Effector memory CD8-positive, alpha-beta T cell (primary cell): Measurements from ENCODE around the gene C5orf58.

Experiments
- ATAC-seq: fragments of 150-1000 bp; cut with Tn5 transposase; replicated peaks from 2 replicates; pipeline ENCODE4 v1.10.0; 2021; ENCODE audit warnings: mild to moderate bottlenecking, moderate library complexity
- DNase-seq, 3 experiments: peaks; one replicate each; pipeline ENCODE4 v3.0.0; 2021
- H3K27ac Mint-ChIP-seq, 2 donors: one replicate each; pipeline ENCODE4 v1.8.0; 2022; ENCODE audit warnings: mild to moderate bottlenecking in 2 of 2, mixed read lengths in 2 of 2, moderate library complexity in 2 of 2
- H3K27me3 Mint-ChIP-seq, 2 donors: one replicate each; pipeline ENCODE4 v1.8.0; 2022; ENCODE audit warnings: mixed read lengths in 2 of 2
- H3K36me3 Mint-ChIP-seq: one replicate; pipeline ENCODE4 v1.8.0; 2022; ENCODE audit warnings: mild to moderate bottlenecking, moderate library complexity, mixed read lengths; ENCODE audit not compliant: insufficient read depth
- H3K4me1 Mint-ChIP-seq, 2 donors: one replicate each; pipeline ENCODE4 v1.8.0; 2022; ENCODE audit warnings: low read depth in 2 of 2, mixed read lengths in 2 of 2
- H3K4me3 Mint-ChIP-seq, 2 donors: one replicate each; pipeline ENCODE4 v1.8.0; 2022; ENCODE audit warnings: mild to moderate bottlenecking in 2 of 2, mixed read lengths in 2 of 2, moderate library complexity in 2 of 2
- H3K9me3 Mint-ChIP-seq, 2 donors: one replicate each; pipeline ENCODE4 v1.8.0; 2022; ENCODE audit warnings: mixed read lengths in 2 of 2

The C5orf58 gene

GRCh38 chr5:170252109-170252508 is 19.3 kb downstream of the C5orf58 start:
- Mint-ChIP-seq H3K4me1 (peaks cover 27 to 39% of the 10 kb centered on the region in 2 donors), H3K9me3 (no peaks in the 10 kb centered on the region), H3K27ac (peak overlapping the region in 1 of 2 donors; percentile 75), H3K27me3 (no peaks in the 10 kb centered on the region), H3K36me3 (peaks cover 100% of the 10 kb centered on the region), H3K4me3 (no peak overlapping the region)
- no peak for ATAC-seq
- DNase-seq: no peak

GRCh38 chr5:170252720-170253350 is 20.1 kb downstream of the C5orf58 start:
- H3K27ac Mint-ChIP-seq: peak overlapping the region; percentile 69 to 75
- DNase-seq: no peak
- no peak overlapping the region for H3K4me3 Mint-ChIP-seq
- H3K4me1 Mint-ChIP-seq: peaks cover 27 to 41% of the 10 kb centered on the region in 2 donors
- no peak for ATAC-seq
- no peaks in the 10 kb centered on the region for H3K27me3 Mint-ChIP-seq
- peaks cover 100% of the 10 kb centered on the region for H3K36me3 Mint-ChIP-seq
- H3K9me3 Mint-ChIP-seq: no peaks in the 10 kb centered on the region

GRCh38 chr5:170254056-170254455 is 21.3 kb downstream of the C5orf58 start:
- H3K27me3 Mint-ChIP-seq: no peaks in the 10 kb centered on the region
- peak overlapping the region; percentile 3 to 20 for H3K4me3 Mint-ChIP-seq
- DNase-seq (peak; percentile 60 to 69 (median 67)), ATAC-seq (peak; percentile 96)
- H3K27ac Mint-ChIP-seq: peak overlapping the region; percentile 69 to 75
- peaks cover 100% of the 10 kb centered on the region for H3K36me3 Mint-ChIP-seq
- H3K4me1 Mint-ChIP-seq: peaks cover 27 to 46% of the 10 kb centered on the region in 2 donors
- no peaks in the 10 kb centered on the region for H3K9me3 Mint-ChIP-seq

GRCh38 chr5:170256571-170256970 is 23.8 kb downstream of the C5orf58 start:
- H3K36me3 Mint-ChIP-seq: peaks cover 100% of the 10 kb centered on the region
- H3K4me3 Mint-ChIP-seq: no peak overlapping the region
- DNase-seq (no peak), ATAC-seq (no peak)
- peaks cover 35 to 54% of the 10 kb centered on the region in 2 donors for H3K4me1 Mint-ChIP-seq
- H3K27me3 Mint-ChIP-seq: no peaks in the 10 kb centered on the region
- H3K9me3 Mint-ChIP-seq: no peaks in the 10 kb centered on the region
- H3K27ac Mint-ChIP-seq: peak overlapping the region; percentile 61 to 80

- no peaks in the 10 kb centered on the region for H3K9me3 Mint-ChIP-seq
- H3K4me3 Mint-ChIP-seq: no peak overlapping the region
- H3K27me3 Mint-ChIP-seq: no peaks in the 10 kb centered on the region
- ATAC-seq: no peak
- H3K27ac Mint-ChIP-seq: peak overlapping the region; percentile 61 to 80
- no peak for DNase-seq
- peaks cover 100% of the 10 kb centered on the region for H3K36me3 Mint-ChIP-seq
- peaks cover 43 to 61% of the 10 kb centered on the region in 2 donors for H3K4me1 Mint-ChIP-seq
Observed at GRCh38 chr5:170257370-170257769, 24.6 kb downstream of the C5orf58 start.

- no peaks in the 10 kb centered on the region for H3K9me3 Mint-ChIP-seq
- peaks cover 35 to 60% of the 10 kb centered on the region in 2 donors for H3K4me1 Mint-ChIP-seq
- peak overlapping the region; percentile 92 to 95 for H3K27ac Mint-ChIP-seq
- peaks cover 100% of the 10 kb centered on the region for H3K36me3 Mint-ChIP-seq
- ATAC-seq: no peak
- H3K27me3 Mint-ChIP-seq: no peaks in the 10 kb centered on the region
- DNase-seq: no peak
- peak overlapping the region; percentile 61 to 66 for H3K4me3 Mint-ChIP-seq
Observed at GRCh38 chr5:170261528-170262043, 28.8 kb downstream of the C5orf58 start.

- peaks cover 42 to 61% of the 10 kb centered on the region in 2 donors for H3K4me1 Mint-ChIP-seq
Observed at GRCh38 chr5:170262061-170263045, 29.6 kb downstream of the C5orf58 start.

GRCh38 chr5:170263906-170264305 is 31.1 kb downstream of the C5orf58 start:
- peaks cover 54 to 72% of the 10 kb centered on the region in 2 donors for H3K4me1 Mint-ChIP-seq
- ATAC-seq (no peak), DNase-seq (no peak)
- no peak overlapping the region for H3K4me3 Mint-ChIP-seq
- H3K27me3 Mint-ChIP-seq: no peaks in the 10 kb centered on the region
- peak overlapping the region; percentile 92 to 95 for H3K27ac Mint-ChIP-seq
- H3K9me3 Mint-ChIP-seq: no peaks in the 10 kb centered on the region
- H3K36me3 Mint-ChIP-seq: peaks cover 96% of the 10 kb centered on the region

More at GRCh38 chr5:170262061-170263045, 29.6 kb downstream of the C5orf58 start:
- DNase-seq (peak in 2 of 3 experiments; percentile 40 to 44), ATAC-seq (peak; percentile 88)
- H3K27me3 Mint-ChIP-seq: no peaks in the 10 kb centered on the region
- H3K4me3 Mint-ChIP-seq: peak overlapping the region; percentile 61 to 66
- H3K27ac Mint-ChIP-seq: peak overlapping the region; percentile 92 to 95
- H3K9me3 Mint-ChIP-seq: no peaks in the 10 kb centered on the region
- H3K36me3 Mint-ChIP-seq: peaks cover 99% of the 10 kb centered on the region

GRCh38 chr5:170265522-170265921 is 32.7 kb downstream of the C5orf58 start:
- Mint-ChIP-seq H3K36me3 (peaks cover 96% of the 10 kb centered on the region), H3K9me3 (no peaks in the 10 kb centered on the region)

GRCh38 chr5:170266570-170267381 is 34.0 kb downstream of the C5orf58 start:
- H3K36me3 Mint-ChIP-seq: peaks cover 96% of the 10 kb centered on the region
- H3K27me3 Mint-ChIP-seq: no peaks in the 10 kb centered on the region
- H3K4me1 Mint-ChIP-seq: peaks cover 64 to 77% of the 10 kb centered on the region in 2 donors
- H3K4me3 Mint-ChIP-seq: peak overlapping the region; percentile 80
- H3K9me3 Mint-ChIP-seq: no peaks in the 10 kb centered on the region
- DNase-seq (no peak), ATAC-seq (peak; percentile 26)
- peak overlapping the region; percentile 88 to 97 for H3K27ac Mint-ChIP-seq

More at GRCh38 chr5:170265522-170265921, 32.7 kb downstream of the C5orf58 start:
- H3K4me1 Mint-ChIP-seq: peaks cover 64 to 77% of the 10 kb centered on the region in 2 donors
- DNase-seq (no peak), ATAC-seq (no peak)
- H3K27ac Mint-ChIP-seq: peak overlapping the region; percentile 28 to 88
- no peaks in the 10 kb centered on the region for H3K27me3 Mint-ChIP-seq
- H3K4me3 Mint-ChIP-seq: no peak overlapping the region

GRCh38 chr5:170267431-170268152 is 34.8 kb downstream of the C5orf58 start:
- Mint-ChIP-seq H3K36me3 (peaks cover 96% of the 10 kb centered on the region), H3K27me3 (no peaks in the 10 kb centered on the region), H3K27ac (peak overlapping the region; percentile 88 to 97), H3K9me3 (no peaks in the 10 kb centered on the region), H3K4me3 (peak overlapping the region; percentile 80), H3K4me1 (peaks cover 62 to 74% of the 10 kb centered on the region in 2 donors)
- DNase-seq (peak; percentile 75 to 79 (median 76)), ATAC-seq (peak; percentile 58)

- H3K4me1 Mint-ChIP-seq: peaks cover 59 to 70% of the 10 kb centered on the region in 2 donors
- ATAC-seq (no peak), DNase-seq (no peak)
- H3K4me3 Mint-ChIP-seq: peak overlapping the region; percentile 80
- H3K9me3 Mint-ChIP-seq: no peaks in the 10 kb centered on the region
- H3K36me3 Mint-ChIP-seq: peaks cover 96% of the 10 kb centered on the region
- H3K27me3 Mint-ChIP-seq: no peaks in the 10 kb centered on the region
- peak overlapping the region; percentile 88 to 97 for H3K27ac Mint-ChIP-seq
Observed at GRCh38 chr5:170268153-170268689, 35.4 kb downstream of the C5orf58 start.
